Measurements from ENCODE around the gene CD82.
A peak's percentile ranks its signal among the peaks of the same experiment; 100 is the strongest.

CD82 gene

DNA sequence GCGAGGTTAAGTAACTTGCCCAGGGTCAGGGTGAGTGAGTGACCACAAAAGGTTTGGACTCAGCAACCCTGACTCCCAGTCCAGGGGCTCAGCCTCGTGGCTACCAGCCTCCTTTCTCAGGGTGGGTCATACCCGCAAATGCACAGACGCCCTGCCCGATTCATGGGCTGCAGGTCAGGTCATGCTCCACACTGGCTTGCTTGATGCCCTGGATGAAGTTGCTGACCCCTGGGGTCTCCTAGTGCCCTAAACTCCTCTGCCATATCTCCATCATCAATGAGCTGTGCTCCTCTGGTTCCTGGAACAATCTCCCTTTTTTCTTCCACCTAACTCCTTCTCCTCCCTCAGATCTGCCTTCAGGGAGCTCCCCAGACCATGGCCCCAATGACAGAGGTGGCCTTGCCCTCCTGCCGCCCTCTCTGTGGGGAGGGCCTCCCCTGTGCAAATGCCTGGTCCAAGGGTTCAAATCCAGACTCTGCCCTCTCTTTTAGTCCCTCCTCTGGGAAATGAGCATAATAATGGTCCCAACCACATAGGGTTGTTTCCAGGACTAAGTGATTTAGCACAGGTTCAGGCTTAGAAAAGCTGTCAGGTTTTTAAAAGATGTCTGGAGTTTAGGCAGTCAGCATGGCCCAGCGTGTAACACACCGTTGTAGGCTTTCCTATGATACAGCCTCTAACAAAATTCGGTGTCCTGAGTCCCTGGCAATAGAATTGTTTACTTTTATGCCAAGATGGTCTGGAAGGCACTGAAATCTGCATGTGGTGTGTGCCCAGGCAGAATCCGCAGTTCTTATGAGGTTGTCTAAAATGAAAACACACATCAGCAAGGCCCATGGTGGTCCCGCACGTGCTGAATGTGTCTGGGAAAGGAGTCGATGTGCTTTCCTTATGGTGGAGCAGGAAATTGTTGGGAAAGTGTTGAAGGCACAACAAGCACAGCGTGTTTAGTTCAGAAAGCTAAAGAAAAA is 63.6 kb downstream of the CD82 start:
- TF ChIP-seq, protein P1, sequence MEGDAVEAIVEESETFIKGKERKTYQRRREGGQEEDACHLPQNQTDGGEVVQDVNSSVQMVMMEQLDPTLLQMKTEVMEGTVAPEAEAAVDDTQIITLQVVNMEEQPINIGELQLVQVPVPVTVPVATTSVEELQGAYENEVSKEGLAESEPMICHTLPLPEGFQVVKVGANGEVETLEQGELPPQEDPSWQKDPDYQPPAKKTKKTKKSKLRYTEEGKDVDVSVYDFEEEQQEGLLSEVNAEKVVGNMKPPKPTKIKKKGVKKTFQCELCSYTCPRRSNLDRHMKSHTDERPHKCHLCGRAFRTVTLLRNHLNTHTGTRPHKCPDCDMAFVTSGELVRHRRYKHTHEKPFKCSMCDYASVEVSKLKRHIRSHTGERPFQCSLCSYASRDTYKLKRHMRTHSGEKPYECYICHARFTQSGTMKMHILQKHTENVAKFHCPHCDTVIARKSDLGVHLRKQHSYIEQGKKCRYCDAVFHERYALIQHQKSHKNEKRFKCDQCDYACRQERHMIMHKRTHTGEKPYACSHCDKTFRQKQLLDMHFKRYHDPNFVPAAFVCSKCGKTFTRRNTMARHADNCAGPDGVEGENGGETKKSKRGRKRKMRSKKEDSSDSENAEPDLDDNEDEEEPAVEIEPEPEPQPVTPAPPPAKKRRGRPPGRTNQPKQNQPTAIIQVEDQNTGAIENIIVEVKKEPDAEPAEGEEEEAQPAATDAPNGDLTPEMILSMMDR (conservative IDR thresholded peaks at IDR 0.05; ENCODE audit: control insufficient read depth, insufficient read depth, low read depth, low read length) = no peak
- no peak overlapping the region for H3K4me3 ChIP-seq (ENCODE audit: control insufficient read depth, low read depth, low read length)
- no peak for DNase-seq (ENCODE audit: low read depth)

DNA sequence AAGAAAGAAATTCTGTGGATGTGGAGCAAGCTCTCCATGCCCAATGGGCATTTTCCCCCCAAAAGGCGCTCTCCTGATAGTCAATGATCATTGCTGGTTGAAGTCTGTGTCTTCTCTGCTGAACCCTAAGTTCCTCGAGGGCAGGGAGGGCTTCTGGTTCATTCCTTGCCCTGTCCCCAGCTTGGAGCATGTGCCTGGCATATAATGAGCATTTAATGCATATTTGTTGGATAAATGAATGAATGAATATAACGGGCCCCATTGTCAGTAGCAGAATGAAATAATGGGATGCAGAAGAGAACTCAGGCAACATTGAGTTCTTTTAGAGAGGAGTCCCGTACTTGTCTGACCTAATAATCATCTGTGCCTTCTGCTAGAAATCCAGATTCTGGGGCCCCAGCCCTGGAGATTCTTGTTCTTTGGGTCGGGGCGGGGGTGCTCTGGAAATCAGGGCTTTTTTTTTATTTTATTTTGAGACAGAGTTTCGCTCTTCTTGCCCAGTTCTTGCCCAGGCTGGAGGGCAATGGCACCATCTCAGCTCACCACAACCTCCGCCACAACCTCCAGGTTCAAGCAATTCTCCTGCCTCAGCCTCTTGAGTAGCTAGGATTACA is 64.4 kb downstream of the CD82 start:
- TF ChIP-seq, protein P1 (conservative IDR thresholded peaks at IDR 0.05; ENCODE audit: control insufficient read depth, insufficient read depth, low read depth, low read length) = no peak
- DNase-seq (ENCODE audit: low read depth) = no peak
- no peak overlapping the region for H3K4me3 ChIP-seq (ENCODE audit: control insufficient read depth, low read depth, low read length)

DNA sequence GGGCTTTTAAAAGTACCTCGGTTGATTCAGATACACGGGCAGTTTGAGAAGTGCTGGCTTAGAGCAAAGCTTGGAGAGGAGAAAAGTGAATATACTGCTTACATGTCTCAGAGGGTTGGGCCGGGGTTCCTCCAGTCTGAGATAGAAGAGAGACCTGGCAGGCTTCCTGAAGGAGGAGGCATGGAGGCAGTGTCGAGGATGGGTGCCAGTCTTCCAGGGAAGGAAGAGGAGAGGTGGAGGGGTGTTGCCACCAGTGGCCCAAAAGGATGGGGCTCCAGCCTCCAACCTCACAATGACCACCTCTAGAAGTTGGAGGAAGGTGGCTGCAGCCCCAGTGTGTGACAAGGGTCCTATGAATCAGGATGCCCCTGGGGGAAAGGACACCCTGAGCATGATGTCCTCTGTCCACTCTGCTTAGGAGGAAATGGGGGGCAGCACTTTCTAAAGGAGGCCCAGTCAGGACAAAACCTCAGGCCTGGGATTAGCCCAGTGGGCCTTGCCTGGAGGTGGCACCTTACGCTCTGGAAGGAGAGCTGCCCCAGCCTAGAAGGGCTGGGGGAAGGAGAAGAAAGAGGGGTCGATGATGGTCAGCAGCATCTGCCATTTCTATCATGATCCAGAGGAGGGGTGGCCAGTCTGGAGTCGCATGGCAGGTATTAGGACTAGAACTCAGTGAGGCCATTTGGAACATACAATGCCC is 65.2 kb downstream of the CD82 start:
- no peak overlapping the region for H3K4me3 ChIP-seq (ENCODE audit: control insufficient read depth, low read depth, low read length)
- TF ChIP-seq, protein P1 (conservative IDR thresholded peaks at IDR 0.05; ENCODE audit: control insufficient read depth, insufficient read depth, low read depth, low read length) = no peak
- no peak for DNase-seq (ENCODE audit: low read depth)

DNA sequence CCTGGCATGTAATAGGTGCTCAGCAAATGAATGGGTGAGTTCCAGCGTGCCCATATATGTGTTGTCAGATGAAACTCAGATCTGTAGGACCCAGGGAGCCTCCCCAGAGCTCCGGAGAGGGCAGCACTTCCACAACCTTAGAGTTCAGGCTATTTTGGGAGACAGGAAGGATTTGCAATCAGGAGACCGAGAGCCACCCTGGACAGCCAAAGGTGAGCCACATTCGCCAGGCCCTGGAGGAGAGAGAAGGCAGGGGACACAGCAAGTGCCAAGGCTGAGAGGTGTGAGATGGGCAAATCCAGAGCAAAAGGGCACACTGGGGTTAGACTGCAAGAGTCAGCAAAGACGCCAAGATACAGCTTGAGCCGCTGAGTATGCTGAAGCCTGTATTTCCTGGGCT is 66.4 kb downstream of the CD82 start:
- TF ChIP-seq, protein P1 (conservative IDR thresholded peaks at IDR 0.05; ENCODE audit: control insufficient read depth, insufficient read depth, low read depth, low read length) = no peak
- no peak for DNase-seq (ENCODE audit: low read depth)
- no peak overlapping the region for H3K4me3 ChIP-seq (ENCODE audit: control insufficient read depth, low read depth, low read length)

DNA sequence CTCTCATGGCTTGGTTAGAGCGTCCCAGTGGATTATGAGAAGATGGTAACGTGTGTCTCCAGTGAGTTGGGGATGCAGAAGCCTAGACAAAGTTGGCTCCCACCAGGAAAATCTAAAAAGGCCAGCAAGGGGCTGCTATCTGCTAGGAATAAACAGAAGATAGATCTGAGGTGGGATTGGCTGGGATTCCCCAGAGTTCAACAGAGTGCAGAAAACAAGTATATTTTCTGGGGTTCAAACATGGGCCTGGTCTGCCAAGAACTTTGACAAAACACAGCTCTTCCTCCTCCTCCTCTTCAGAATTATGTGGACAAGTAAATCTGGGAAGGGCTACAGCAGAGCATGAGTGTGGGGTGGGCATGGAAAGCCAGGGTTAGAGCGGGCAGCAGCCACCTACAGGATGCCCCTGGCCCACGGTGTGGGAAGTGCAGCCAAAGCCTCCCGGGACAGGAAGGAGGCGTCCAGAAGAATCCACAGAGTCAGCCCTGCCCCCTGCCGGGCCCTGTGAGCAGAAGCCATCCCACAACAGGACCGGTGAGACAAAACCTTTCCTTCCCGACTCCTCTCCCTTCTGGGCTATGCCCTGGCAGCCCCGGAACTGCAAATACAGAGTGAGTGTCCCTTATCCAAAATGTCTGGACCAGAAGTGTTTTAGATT is 67.1 kb downstream of the CD82 start:
- TF ChIP-seq, protein P1 (conservative IDR thresholded peaks at IDR 0.05; ENCODE audit: control insufficient read depth, insufficient read depth, low read depth, low read length) = peak; percentile 51
- DNase-seq (ENCODE audit: low read depth) = peak; percentile 36

DNA sequence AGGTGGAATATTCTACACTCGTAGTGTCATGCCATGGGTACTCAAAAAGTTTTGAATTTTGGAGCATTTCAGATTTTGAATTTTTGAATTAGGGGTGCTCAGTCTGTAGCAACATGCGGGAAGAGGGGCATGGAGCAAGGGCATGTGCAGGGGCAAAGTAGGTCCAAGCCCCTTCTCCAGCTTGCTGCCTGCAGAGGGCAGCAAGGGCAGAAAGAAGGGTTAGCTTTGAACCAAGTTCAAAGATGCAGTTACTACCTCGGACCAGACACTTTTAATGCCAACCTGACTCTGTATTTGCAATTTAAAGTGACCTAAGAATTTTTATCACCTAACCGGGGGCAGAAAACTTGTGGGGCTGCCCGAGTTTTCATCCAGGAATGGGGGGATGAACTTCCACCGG is 68.2 kb downstream of the CD82 start:
- TF ChIP-seq, protein P1 (conservative IDR thresholded peaks at IDR 0.05; ENCODE audit: control insufficient read depth, insufficient read depth, low read depth, low read length) = peak; percentile 32

More for the DNA sequence above, 67.1 kb downstream of the CD82 start:
- H3K4me3 ChIP-seq (ENCODE audit: control insufficient read depth, low read depth, low read length) = no peak overlapping the region

More for the DNA sequence above, 68.2 kb downstream of the CD82 start:
- no peak for DNase-seq (ENCODE audit: low read depth)
- no peak overlapping the region for H3K4me3 ChIP-seq (ENCODE audit: control insufficient read depth, low read depth, low read length)

Data from fibroblast of mammary gland (primary cell).